HG02642 (cell line): ENCODE results near the gene PATL1.
"Not testable (repeated sequence)": the region's sequence is repeated elsewhere in the genome, so short reads cannot be mapped to it uniquely, and the experiment has no call there.

Experiments
- ATAC-seq: cut with Tn5 transposase; IDR thresholded peaks from one replicate; pipeline ENCODE4 v1.9.1; 2021; ENCODE audit warnings: mild to moderate bottlenecking; ENCODE audit not compliant: unreplicated experiment, poor library complexity

The PATL1 gene

DNA sequence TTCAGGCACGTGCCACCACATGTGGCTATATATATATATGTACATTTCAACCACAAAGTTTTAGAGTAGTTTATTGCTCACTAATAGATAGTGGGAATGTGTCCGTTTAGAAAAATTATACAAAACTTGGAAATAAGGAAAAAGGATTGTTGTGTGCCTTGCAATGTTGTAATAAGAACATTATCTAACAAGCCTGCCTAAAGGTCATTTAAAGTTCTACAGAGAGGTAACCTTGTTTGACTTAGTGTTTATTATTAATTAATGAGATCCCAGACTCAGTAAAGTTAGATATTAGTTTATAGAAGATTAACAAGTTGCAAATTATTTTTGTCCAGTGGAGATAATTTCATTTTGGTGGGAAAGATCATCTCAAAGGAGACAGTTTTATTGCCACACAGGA lies 5.5 kb upstream of the PATL1 start:
- no peak for ATAC-seq

DNA sequence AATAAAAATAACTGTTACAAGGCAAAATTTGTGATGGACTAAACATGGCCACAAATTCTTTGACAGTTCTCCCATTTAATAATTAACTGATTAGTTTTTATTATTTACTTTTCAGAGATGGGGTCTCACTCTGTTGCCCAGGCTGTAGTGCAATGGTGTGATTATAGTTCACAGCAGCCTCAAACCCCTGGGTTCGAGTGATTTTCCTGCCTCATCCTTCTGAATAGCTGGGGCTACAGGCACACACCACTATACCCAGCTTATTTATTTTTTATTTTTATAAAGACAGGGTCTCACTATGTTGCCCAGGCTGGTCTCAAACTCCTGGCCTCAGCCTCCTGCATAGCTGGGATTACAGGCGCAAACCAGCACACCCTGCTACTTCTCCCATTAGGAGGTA lies 4.5 kb upstream of the PATL1 start:
- ATAC-seq, result no peak

- ATAC-seq, result no peak
Measured at GRCh38 chr11:59671471-59671870, 2.6 kb upstream of the PATL1 start.

DNA sequence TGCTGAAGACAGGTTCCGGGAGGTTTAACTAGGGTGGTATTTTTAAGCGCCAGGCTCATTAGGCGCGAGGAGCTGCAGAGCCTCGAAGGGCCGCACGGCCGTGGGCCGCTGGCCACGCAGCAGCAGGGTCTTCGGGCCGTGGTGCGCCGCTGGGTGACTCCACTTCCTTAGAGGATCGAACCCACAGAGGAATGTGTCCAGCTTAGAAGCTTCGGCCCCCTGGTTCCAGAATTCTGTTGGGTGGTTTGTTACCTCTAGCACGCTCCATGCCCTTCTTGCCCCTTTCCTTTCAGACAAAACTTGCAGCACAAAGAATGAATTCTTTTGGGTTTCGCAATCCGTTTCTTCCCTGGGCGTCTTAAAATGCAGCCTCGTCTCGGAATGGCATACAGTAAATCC lies 773 bp upstream of the PATL1 start:
- ATAC-seq, result no peak

GRCh38 chr11:59668188-59668949 lies 468 bp downstream of the PATL1 start:
- ATAC-seq, result peak; percentile 36

DNA sequence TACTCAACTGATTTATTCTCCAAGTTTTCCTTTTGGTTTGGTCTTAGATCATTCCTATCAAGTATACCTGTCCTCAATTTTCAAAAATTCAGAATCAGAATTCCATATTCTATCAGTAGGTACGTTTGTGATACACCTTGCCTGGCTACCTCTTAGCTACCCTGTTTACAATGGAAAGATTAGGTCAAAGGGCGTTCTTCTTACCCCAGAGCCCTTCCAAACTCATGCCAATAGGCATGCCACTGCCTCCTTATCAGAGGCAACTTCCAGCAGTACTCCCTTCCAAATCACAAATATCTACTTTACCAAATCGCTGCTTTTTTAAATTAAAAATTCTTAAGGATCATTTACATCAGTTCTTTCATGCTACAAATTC lies 1.0 kb downstream of the PATL1 start:
- ATAC-seq, result no peak

DNA sequence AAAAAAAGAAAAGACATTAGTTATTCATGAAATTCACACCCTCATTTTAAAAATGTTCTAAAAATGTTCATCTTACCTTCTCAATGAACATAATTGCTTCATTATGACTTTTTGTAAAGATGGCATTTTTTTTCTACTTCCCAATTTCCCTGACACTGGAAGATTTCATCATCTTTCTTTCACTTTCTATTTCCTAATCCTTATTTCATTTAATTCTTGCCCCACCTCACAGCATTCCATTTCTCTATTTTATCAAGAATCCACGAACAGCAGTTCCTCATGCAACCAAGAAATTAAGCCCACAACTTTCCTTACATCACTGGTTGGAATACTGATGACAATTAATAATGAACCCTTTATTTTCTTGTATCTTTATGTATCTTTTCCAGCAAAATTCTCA lies 1.9 kb downstream of the PATL1 start:
- no peak for ATAC-seq

GRCh38 chr11:59660621-59661020 lies 8.2 kb downstream of the PATL1 start:
- no peak for ATAC-seq

GRCh38 chr11:59659981-59660380 lies 8.9 kb downstream of the PATL1 start:
- no peak for ATAC-seq

DNA sequence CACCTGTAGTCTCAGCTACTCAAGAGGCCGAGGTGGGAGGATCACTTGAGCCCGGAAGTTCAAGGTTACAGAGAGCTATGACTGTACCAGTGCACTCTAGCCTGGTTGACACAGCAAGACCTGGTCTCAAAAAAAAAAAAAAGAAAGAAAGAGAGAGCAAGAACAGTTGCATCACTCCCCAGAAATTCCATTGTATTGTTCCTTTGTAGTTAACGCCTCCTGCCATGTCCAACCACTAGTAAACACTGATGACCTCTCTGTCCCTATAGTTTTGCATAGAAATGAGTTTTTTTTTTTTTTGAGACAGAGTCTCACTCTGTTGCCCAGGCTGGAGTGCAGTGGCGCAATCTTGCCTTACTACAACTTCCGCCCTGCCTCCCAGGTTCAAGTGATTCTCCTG lies 10.8 kb downstream of the PATL1 start:
- ATAC-seq, result no peak

DNA sequence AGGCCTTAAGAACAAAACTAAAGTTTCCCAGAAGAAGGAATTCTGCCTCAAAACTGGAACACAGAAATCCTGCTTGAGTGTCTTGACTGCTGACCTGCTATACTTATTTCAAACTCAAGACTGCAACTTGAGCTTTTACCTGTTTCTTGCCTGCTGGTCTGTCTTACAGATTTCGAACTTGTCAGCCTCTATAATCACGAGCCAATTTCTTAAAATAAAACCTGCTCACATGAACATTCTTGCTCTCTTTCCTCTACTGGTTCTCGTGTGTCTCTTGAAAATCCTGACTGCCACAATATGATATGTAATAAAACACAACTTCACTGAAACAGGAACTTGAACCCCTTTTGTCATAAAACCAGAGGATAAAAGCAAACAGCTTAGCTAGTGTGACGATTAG lies 13.9 kb downstream of the PATL1 start:
- ATAC-seq, result no peak

DNA sequence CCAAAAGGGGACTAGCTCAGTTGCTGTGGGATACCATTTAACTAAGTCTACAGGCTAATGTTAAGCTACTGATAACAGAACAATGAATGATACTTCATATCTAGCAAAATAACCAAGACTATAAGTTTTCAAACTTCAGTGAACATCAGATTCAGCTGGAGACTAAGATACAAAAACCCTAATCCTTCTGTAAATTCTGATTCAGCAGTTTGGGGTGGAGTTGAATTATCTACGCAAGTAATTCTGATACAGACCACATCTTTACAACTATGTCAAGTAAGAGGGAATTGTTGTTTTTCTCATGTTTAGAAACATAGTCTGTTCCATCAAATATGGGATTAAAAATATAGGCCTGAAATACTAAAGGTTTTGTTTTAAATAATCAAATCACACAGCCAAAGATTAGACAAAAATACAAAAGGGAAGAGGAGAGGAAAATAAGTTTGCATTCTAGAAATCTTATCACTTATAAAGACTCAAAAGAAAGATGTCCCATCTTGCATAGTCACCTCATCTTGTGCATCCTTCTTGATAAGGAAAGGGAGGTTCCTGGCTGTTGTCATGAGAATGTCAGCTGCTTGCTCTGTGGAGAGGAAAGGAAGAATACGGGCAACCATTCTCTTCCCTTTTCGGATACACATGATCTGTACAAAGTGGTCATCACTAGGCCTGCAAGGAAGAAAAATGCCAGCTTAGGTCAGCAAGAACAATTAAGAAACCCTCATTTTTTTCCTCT lies 21.4 kb downstream of the PATL1 start:
- ATAC-seq, result no peak

DNA sequence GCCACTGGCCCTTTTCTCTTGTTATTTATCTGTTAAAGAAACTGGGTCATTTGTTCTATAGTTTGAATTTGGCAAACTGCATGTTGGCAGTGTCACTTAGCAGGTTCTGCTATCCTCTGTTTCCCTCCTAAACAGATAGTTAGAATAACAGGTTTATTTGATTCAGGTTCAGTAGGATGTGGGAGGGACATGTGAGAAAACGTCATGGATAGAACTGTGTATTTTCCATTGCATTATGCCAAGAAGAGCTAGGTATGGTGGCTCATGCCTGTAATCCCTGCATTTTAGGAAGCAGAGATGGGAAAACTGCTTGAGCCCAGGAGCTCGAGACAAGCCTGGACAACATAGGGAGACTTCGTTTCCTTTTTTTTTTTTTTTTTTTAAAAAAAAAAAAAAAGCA lies 24.3 kb downstream of the PATL1 start:
- ATAC-seq, result no peak

DNA sequence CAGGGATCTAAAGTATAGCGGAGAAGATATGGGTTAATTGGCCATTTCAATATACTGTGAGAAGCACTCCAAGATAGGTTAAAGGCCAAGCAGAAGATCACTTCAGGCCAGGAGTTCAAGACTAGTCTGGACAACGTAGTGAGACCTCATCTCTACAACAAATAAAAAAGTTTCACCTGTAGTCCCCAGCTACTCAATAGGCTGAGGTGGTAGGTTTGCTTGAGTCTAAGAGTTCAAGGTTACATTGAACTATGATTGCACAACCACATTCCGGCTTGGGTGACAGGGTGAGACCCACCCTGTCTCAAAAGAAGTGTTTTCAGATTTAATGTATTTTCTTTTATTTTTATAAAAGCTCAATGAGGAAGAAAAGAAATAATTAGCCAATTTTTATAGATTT lies 25.4 kb downstream of the PATL1 start:
- no peak for ATAC-seq

GRCh38 chr11:59641156-59641555 lies 27.7 kb downstream of the PATL1 start:
- no peak for ATAC-seq

- no peak for ATAC-seq
Measured at GRCh38 chr11:59630493-59630892, 38.3 kb downstream of the PATL1 start.

GRCh38 chr11:59629996-59630395 lies 38.8 kb downstream of the PATL1 start:
- ATAC-seq, result no peak

DNA sequence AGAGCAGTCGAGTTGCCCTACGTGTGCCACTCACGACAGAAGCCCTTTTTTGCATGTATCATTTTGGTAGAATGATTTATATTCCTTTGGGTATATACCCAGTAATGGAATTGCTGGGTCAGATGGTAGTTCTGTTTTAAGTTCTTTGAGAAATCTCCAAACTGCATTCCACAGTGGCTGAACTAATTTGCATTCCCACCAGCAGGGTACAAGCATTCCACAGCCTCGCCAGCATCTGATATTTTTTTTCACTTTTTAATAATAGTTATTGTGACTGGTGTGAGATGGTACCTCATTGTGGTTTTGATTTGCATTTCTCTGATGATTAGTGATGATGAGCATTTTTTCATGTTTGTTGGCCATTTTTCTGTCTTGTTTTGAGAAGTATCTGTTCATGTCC lies 41.9 kb downstream of the PATL1 start:
- ATAC-seq, result not testable (repeated sequence)

GRCh38 chr11:59625703-59626102 lies 43.1 kb downstream of the PATL1 start:
- ATAC-seq, result no peak

GRCh38 chr11:59617876-59618275 lies 51.0 kb downstream of the PATL1 start:
- ATAC-seq, result no peak

GRCh38 chr11:59616396-59616982 lies 52.3 kb downstream of the PATL1 start:
- no peak for ATAC-seq
